ENCODE results near the gene RASSF4.
A peak's percentile ranks its signal among the peaks of the same experiment; 100 is the strongest.

Gene RASSF4

GRCh38 chr10:45015590-45015989 lies 56.0 kb downstream of the RASSF4 start:
- no peak for DNase-seq

GRCh38 chr10:45023426-45023825 lies 63.8 kb downstream of the RASSF4 start:
- peak; percentile 13 for DNase-seq

GRCh38 chr10:45034301-45034700 lies 74.7 kb downstream of the RASSF4 start:
- DNase-seq = peak; percentile 7

GRCh38 chr10:45035673-45036072 lies 76.1 kb downstream of the RASSF4 start:
- DNase-seq = no peak

GRCh38 chr10:45040921-45041542 lies 81.4 kb downstream of the RASSF4 start:
- no peak for DNase-seq

- no peak for DNase-seq
Observed at GRCh38 chr10:45044290-45044689, 84.7 kb downstream of the RASSF4 start.
